ENCODE data around the gene CAMK2D.

The CAMK2D gene

GRCh38 chr4:113682730-113683537, 78.6 kb downstream of the CAMK2D start:
- FAIRE-seq = no peak

GRCh38 chr4:113678641-113679040, 82.9 kb downstream of the CAMK2D start:
- FAIRE-seq = no peak

GRCh38 chr4:113677325-113677724, 84.2 kb downstream of the CAMK2D start:
- FAIRE-seq = no peak

DNA sequence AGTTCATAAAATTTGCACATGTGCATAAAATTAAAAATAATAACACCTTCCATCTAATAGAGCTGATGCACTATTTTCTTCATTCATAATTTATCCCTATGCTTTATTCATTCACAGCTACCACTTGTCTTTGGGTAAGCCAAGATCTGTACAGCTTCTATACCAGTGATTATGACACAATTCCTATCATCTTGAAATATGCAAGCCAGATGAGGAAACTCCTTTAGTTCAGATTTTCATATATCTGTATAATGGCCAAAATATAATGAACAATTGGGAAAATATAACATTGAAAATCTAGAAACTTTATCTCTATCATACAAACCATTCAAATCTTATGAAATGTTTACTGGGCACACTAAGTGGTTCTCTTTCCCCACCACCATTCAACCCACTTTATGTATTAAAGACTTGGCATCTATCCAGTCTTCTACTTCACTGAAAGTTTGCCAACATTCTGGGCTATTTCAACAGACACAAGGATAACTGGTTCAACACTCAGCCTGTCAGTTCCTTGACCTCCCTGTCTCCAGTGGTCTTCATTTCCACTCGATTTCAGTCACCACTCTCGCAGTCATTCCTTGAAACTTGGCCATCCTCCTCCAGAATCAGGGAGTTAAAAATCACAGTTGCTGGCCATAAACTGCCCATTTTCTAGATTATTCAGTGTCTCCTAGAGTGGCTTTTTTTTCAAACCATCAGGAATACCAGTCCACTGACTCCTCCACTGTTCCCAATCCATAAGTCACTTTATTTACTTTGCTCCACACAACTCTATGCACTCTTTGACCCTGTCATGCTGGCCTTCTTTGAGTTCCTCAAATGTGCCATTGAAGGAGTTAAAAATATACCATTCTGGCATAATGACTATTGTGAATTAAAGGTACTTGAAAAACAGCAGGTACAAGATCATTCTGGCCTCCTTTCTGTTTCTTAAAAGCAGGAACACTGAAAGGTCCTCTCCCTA, 85.5 kb downstream of the CAMK2D start:
- no peak for FAIRE-seq

DNA sequence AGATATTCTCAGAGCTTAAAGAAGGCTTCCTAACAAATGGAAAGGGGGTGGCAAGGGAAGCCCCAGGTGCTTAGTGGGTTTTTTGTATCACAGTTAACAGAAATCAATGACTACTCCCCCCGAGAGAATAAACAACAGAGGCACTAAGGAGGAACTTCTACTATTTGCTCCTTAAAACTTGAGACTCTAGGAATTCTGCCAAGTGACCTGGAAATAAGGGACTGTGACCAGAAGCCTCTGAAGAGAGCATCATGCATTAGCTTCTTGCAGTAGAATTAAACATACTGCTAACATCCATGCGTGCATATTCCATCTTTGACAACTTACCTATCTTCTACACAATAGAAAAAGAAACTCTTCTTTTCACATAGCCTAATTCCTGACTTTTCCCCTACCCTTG, 86.8 kb downstream of the CAMK2D start:
- FAIRE-seq = no peak

GRCh38 chr4:113674251-113674650, 87.3 kb downstream of the CAMK2D start:
- no peak for FAIRE-seq

DNA sequence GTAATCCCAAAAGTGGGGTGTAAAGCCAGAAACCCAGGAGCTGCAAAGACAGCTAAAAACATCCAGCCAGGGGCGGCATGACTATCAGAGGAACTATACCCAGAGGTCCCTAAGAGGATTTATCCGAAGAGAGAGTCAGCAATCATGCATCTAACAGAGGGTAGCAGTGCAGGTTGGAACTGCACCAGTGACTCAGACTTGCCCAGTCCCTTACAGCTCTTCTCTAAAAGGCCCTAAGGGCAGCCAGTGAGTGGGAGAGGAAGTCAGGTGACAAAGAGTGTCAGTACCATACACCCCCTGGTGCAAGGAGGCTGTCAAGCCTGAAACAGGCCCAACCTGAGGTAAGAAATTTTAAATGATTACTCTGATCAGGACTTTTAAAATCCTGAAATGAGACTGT, 88.1 kb downstream of the CAMK2D start:
- no peak for FAIRE-seq

GRCh38 chr4:113666386-113667114, 95.0 kb downstream of the CAMK2D start:
- no peak for FAIRE-seq

GRCh38 chr4:113665036-113665435, 96.5 kb downstream of the CAMK2D start:
- FAIRE-seq = no peak

GRCh38 chr4:113662581-113662980, 99.0 kb downstream of the CAMK2D start:
- no peak for FAIRE-seq

GRCh38 chr4:113659127-113659526, 102.4 kb downstream of the CAMK2D start:
- FAIRE-seq = no peak

DNA sequence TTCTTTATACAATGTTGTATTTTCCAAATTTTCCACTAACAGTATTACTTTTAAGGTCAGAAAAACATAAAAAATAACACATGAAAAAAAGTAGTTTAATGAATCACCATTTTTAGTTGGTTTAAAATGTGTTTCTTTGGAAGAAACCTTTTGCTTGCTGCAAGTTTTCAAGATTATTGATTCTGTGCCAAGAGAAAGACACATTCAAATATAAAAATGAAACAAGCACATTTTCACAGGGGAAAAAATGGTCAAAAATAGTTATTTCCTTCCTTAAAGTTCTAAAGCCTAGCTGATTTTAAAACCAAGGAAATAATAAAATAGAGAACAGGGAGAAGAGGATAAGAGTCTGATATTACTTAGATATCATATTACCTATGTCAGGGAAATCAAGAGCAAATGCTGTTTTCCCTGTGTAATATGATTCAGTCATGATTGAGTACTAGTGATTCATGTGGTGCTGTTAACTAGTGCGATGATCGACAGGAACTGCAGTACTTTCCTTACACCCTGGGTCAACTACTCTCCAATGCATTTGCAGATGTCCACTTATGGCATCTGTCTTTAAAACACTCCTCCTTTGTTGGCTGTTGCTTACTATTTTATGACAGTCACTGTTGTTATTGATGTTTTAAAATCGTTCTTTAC, 103.8 kb downstream of the CAMK2D start:
- peak; percentile 73 for FAIRE-seq

- FAIRE-seq = peak; percentile 8
Observed at GRCh38 chr4:113653871-113654270, 107.7 kb downstream of the CAMK2D start.

GRCh38 chr4:113646442-113646822, 115.1 kb downstream of the CAMK2D start:
- no peak for FAIRE-seq

- FAIRE-seq = no peak
Observed at GRCh38 chr4:113645771-113646441, 115.6 kb downstream of the CAMK2D start.

GRCh38 chr4:113645288-113645687, 116.2 kb downstream of the CAMK2D start:
- no peak for FAIRE-seq

DNA sequence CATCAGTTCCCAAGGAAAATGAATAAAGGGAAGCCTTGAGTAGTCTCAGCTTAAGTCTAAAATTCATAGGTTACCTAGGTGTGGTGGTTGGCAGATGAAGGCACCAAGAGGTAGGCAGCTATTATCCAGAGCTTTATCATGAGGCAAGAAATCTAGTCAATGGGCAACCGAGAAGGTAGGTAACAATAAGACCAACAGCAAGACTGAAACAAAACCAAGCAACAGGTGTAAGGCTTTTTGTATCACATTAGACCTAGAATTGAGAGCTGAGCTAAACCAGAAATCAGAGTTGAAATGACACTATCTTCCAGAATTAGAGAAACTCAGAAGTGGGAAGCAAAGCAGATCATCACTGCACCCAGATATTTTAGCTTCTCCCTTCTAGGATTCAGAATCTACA, 117.1 kb downstream of the CAMK2D start:
- FAIRE-seq = no peak

DNA sequence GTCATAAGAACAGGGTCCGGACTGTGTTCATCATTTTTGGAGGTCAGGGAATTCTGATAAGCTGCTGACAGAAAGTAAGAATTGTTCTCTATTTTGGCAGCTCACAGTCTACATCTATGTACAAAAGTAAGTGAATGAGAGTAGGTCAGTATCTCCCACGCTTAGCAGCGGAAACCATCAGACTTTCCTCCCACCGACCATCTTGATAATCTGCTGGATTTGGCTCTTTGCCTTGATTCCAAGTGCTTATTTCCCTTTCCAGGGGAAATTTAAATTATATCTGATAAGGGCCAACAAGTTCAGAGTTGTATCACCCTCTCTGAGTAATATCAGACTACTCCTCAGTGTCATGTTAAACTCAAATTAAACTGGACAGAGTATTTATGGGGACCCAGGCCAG, 118.0 kb downstream of the CAMK2D start:
- FAIRE-seq = no peak

DNA sequence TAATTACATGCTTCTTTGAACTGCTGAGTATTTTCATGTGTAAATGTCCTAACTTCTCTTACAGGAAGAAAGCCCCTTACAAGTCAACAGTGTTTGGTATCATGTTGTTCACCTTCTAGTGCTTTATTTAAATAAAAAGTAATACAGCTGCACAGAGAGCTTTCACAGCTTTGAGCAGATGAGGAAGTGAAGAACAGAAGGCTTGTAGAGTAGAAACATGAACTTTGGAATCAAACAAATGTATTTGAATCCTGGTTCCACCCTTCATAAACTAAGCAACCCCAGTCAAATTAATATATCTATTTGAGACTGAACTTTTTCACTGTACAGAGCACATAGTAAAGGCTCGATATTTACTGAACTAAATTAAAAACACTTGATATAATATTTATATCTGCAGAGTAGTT, 120.5 kb downstream of the CAMK2D start:
- no peak for FAIRE-seq

- FAIRE-seq = no peak
Observed at GRCh38 chr4:113639326-113639725, 122.2 kb downstream of the CAMK2D start.

- FAIRE-seq = no peak
Observed at GRCh38 chr4:113638562-113638832, 123.0 kb downstream of the CAMK2D start.
